Measurements from ENCODE around the gene BMPR1A. TPM values are rescaled to one million over a fixed set of nuclear protein-coding genes. Genes with fewer than 3 reads are reported as not detected.

The BMPR1A gene
- total and polyA plus RNA-seq, 4 donors, result 3.8 to 66.2 (median 19.7) TPM

DNA sequence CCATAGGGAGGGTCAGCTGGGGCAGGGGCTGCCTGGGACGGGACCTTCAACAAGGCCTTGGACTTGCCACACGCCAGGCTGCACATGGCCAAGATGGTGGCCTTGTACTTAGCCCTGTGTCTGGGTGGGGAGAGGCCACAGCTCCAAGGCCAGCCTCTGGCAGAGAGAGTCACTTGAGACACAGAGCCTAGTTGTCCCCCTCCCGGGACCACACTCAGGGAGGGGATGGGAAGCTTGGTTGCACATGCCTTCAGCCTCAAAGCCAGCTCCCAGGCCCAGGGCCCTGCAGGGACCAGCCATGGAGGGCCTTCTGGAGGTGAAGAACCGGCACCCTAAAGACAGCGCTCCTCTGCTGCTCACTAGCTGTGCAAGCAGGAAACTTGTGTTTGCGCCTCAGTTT, 184.3 kb downstream of the BMPR1A start:
- H3K4me1 ChIP-seq (ENCODE audit: control insufficient read depth in 5 of 5, insufficient read depth in 5 of 5, low read length in 5 of 5), result peaks cover 0 to 9% (median 0%) of the 10 kb centered on the region in 5 donors
- 85 to 88% methylated on average over 6 of the region's 6 CpGs for WGBS, 2 donors
- no peaks in the 10 kb centered on the region for H3K9me3 ChIP-seq (ENCODE audit: control insufficient read depth in 4 of 4, insufficient read depth in 3 of 4, low read length in 3 of 4)
- TF ChIP-seq CTCF (IDR thresholded peaks at IDR 0.05; ENCODE audit: control extremely low read depth, extremely low read depth), result no peak
- H3K27me3 ChIP-seq (ENCODE audit: control insufficient read depth in 3 of 3, insufficient read depth in 3 of 3, low read length in 2 of 3), result peaks cover 0 to 2% (median 0%) of the 10 kb centered on the region in 3 donors
- H3K36me3 ChIP-seq (ENCODE audit: control insufficient read depth in 4 of 4, insufficient read depth in 4 of 4, low read length in 4 of 4), result peaks cover 0 to 27% (median 2%) of the 10 kb centered on the region in 4 donors
- H3K9ac ChIP-seq (ENCODE audit: insufficient read depth in 1 of 2, low read length in 2 of 2), result no peak overlapping the region
- H3K27ac ChIP-seq (ENCODE audit: low read depth in 1 of 2, low read length in 1 of 2), result no peak overlapping the region
- ATAC-seq (ENCODE audit: insufficient read depth, low FRiP score), result no peak
- no peak overlapping the region for H3K4me3 ChIP-seq
- DNase-seq, result no peak

GRCh38 chr10:86941426-86941825, 185.0 kb downstream of the BMPR1A start:
- 79 to 86% methylated on average over 2 of the region's 2 CpGs for WGBS, 2 donors
- no peak for ATAC-seq (ENCODE audit: insufficient read depth, low FRiP score)
- Histone ChIP-seq H3K9me3 (ENCODE audit: control insufficient read depth in 4 of 4, insufficient read depth in 3 of 4, low read length in 3 of 4) (no peaks in the 10 kb centered on the region), H3K4me1 (ENCODE audit: control insufficient read depth in 5 of 5, insufficient read depth in 5 of 5, low read length in 5 of 5) (peaks cover 0 to 9% (median 0%) of the 10 kb centered on the region in 5 donors), H3K36me3 (ENCODE audit: control insufficient read depth in 4 of 4, insufficient read depth in 4 of 4, low read length in 4 of 4) (peaks cover 0 to 24% (median 0%) of the 10 kb centered on the region in 4 donors), H3K4me3 (no peak overlapping the region), H3K27ac (ENCODE audit: low read depth in 1 of 2, low read length in 1 of 2) (no peak overlapping the region), H3K9ac (ENCODE audit: insufficient read depth in 1 of 2, low read length in 2 of 2) (no peak overlapping the region), H3K27me3 (ENCODE audit: control insufficient read depth in 3 of 3, insufficient read depth in 3 of 3, low read length in 2 of 3) (peaks cover 0 to 2% (median 0%) of the 10 kb centered on the region in 3 donors)
- no peak for DNase-seq
- TF ChIP-seq CTCF (IDR thresholded peaks at IDR 0.05; ENCODE audit: control extremely low read depth, extremely low read depth), result no peak

GRCh38 chr10:86941991-86942421, 185.6 kb downstream of the BMPR1A start:
- Histone ChIP-seq H3K4me1 (ENCODE audit: control insufficient read depth in 5 of 5, insufficient read depth in 5 of 5, low read length in 5 of 5) (peaks cover 0 to 9% (median 0%) of the 10 kb centered on the region in 5 donors), H3K9me3 (ENCODE audit: control insufficient read depth in 4 of 4, insufficient read depth in 3 of 4, low read length in 3 of 4) (no peaks in the 10 kb centered on the region), H3K36me3 (ENCODE audit: control insufficient read depth in 4 of 4, insufficient read depth in 4 of 4, low read length in 4 of 4) (peaks cover 0 to 19% (median 0%) of the 10 kb centered on the region in 4 donors), H3K4me3 (no peak overlapping the region), H3K27ac (ENCODE audit: low read depth in 1 of 2, low read length in 1 of 2) (no peak overlapping the region), H3K27me3 (ENCODE audit: control insufficient read depth in 3 of 3, insufficient read depth in 3 of 3, low read length in 2 of 3) (peaks cover 0 to 2% (median 0%) of the 10 kb centered on the region in 3 donors), H3K9ac (ENCODE audit: insufficient read depth in 1 of 2, low read length in 2 of 2) (no peak overlapping the region)
- no peak for TF ChIP-seq CTCF (IDR thresholded peaks at IDR 0.05; ENCODE audit: control extremely low read depth, extremely low read depth)
- ATAC-seq (ENCODE audit: insufficient read depth, low FRiP score) (no peak), DNase-seq (no peak)
- WGBS, 2 donors, result 93 to 94% methylated on average over 14 of the region's 14 CpGs
